NCI-H1930 (cell line): ENCODE data around the gene CCT7.

Experiments used
- DNase-seq, 2 experiments: peaks; one replicate each; lab custom pipeline; 2025; lab: John Stamatoyannopoulos, UW

Gene CCT7

DNA sequence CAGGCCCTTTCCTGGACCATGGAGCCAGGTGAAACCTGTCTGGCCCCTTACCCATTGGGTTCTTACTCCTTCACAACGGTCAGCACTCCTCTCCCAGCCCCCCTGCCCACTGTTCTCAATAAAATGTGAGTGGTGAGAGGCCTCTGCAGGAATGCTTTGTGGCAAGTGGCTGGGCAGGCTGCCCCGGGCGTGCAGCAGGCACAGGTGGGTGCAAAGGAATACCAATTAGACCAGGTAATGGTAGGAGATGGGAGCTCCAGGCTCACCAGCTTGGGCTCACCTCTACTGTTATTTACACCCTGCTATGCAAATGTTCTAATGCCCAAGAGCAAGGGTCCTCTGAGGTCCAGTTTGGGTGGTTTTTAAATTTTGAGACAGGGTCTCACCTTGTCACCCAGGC lies 7.0 kb upstream of the CCT7 start:
- DNase-seq: no peak

DNA sequence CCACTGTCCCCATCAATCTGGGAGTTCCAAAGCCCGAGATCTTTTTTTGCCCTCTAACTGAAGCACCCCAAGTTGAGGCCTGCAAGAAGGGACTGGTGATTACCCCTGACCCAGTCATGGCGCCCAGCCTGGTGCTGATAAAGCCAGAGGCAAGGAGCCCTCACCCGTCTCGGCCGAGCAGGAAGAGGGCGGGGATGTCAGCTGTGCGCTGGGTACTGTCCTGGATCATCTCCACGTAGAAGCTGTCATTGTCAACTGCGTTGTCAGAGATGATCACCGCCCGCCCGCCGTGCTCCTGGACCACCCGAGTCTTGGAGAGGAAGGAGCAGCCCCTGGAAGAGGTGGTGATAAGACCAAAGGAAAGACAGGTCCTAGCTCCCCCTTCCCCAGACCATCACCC lies 5.5 kb upstream of the CCT7 start:
- DNase-seq: no peak

DNA sequence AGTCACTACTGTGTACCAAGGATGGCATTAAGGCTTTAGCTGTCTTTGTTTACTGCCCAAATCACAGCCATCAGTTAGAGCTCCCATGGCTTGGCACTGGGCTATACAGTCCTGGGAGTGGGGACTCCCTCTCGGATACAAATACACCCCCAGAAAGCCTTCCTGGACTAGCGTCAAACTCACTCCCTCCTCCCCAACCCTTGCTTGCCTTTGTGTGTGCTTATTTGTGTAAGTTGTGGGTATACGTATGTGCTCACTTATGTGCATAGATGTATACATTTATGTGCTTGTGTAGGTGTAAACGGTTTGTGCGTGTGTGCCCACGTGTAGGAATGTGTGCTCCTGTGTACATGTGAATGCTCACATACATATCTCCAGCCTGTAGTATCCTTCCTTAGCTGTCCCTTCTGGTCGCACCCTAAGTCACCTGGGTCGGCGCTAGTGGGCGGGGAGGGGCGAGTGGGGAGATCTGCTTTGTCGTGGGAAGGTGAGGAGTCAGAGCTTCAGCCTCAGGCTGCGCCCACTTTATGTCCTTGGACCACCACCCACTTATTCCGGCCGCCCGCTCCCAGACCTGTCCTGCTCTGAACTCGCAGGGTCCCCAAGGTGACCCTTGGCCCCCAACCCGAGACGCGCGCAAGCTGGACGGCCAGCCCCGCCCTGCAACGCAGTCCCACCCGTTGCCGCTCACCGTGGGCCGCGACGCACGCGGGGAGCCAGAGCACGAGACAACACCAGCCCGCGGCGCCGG lies 1.5 kb upstream of the CCT7 start:
- DNase-seq: no peak

DNA sequence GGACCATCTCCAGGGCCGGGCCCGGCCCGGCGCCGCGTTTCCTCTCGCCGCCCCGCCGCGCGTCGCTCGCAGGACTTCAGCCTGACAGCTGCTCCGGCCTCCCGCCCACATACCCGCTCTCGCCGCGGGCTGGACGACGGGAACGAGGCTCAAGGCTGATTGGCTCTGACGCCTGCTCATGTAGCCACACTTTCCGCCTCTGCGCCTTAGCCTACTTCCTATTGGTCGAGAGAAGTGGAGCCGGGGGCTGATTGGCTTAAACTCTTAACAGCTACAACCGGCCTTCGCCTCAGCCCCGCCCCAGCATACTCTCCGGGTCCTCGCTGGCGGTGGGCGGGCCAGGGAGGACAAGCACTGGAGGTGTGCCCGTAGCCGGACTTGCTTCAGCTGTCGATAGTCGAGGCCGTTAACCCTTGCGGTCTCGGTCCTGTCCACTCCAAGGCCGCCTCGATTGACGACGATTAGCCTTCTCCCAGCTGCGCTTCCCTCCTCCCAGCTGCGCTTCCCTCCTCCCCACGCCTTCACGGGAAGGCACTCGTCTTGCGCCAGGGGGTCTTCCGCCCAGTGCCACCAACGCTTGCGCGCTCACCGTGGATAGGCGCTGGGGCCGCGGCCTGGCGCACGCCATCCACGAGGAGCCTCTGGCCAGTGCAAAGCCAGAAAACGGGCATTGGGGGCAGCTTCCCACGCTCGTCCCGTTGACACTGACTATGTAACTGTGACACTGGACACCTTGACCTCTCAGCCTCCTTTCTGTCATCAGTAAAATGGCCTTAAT lies 765 bp upstream of the CCT7 start, which contains the start of gene PRADC1:
Gene PRADC1 (minus strand): TSS at position 86 of the 778 bp plus-strand sequence. CDS start 79 bp downstream, at position 7.
- DNase-seq: peak; percentile 98 to 99

DNA sequence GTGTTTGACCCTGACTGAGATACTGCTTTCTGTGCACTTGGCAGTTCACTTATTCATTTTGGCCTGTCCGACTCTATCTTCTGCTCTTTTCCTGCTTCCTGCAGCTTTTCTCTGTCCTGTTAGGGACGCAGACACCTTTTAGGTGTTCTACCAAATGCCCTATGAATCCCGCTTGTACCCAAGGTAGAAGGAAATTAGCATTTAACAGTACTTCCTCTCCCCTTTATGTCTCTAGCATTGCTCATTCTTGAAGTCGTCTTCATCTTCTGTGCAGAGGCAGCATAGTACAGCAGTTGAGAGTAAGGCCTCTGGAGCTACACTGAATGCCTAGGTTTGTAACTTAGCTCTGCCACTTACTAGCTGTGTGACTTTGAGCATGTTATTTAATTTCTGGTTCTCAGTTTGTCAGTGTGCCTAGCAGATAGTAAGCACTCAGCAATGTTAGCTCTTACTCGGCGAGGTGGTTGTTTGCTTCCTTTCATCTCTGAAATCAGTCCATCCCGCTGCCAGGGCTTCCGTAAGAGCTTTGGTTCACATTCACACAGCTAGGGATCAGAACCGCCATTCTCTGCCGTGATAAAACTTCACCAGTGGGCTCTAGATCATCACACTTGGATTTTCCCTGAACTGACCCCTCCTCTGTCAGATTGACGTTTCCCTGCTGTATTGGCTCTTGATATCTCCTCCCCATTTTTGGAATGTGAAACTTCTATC lies 1.4 kb downstream of the CCT7 start:
- no peak for DNase-seq

DNA sequence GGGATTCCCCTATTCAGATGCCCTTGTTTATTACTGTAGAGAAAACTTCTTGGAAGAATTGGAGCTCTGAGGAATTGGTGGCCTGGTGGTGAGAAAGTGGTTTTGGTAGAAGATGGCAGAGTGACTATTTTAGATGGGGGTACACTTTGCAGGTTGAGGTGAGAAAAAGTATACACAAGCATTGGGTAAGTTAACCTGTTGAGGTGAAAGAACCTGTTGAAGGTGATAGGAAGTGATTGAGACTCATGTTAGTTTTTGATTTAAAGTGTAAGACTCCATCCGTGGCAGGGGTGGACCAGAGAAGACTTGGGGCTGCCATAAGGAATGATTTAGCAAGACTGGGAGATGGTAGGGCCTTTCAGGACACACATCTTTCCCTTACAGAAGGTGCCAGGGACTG lies 3.1 kb downstream of the CCT7 start:
- no peak for DNase-seq

DNA sequence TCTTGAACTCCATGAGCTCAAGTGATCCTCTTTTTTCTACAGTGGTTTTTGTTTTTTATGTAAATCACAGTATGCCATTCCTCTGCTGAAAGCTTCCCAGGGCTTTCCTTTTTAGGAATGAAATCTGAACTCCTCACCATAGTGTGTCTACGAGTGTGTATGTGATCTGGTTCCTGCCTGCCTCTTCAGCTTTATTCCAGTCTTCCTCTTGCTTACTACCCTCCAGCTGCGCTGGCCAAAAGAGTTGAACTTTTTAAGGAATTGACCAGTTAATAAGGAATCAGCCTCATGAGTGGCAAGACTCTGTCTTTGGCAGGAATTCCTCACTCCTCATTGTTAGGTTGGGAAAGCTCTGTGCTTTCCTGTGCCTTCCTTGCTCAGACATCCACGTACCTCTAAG lies 4.0 kb downstream of the CCT7 start:
- DNase-seq: no peak

DNA sequence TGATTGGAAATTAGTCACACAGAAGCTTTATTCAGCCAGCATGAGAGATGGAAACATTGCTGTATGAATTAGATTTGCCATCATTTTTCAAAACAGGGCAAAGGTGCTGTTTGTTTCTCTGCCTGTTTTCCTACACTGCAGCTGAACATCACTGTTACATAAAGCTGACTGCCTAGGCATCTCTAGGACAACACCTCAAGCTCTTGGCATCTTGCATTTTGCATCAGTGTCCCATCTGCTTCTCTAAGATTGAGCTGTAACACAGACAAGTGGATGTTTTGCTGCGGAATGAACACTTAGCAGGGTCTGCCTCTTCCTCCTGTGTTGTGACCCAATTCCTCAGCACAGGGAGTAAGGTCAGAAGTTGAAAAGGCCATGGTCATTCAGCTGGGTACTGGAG lies 4.9 kb downstream of the CCT7 start:
- no peak for DNase-seq

DNA sequence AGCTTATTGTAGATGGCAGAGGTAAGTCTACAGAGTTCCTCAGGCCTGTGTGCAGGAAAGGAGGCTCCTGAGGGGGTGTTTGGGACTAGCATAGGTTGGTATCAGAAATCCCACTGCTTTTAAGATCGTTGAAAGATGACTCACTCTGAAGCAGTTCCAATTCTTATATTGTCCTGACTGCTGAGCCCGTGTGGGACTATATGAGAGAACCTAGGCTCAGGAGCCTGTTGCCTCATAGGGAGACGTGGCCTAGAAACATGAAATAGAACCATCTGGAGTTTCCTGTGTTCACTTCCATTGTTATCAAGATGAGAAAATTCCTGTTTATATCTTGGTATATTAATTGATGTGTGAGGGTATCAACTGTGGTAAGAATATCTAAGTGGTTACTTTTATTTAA lies 5.7 kb downstream of the CCT7 start:
- DNase-seq: no peak

DNA sequence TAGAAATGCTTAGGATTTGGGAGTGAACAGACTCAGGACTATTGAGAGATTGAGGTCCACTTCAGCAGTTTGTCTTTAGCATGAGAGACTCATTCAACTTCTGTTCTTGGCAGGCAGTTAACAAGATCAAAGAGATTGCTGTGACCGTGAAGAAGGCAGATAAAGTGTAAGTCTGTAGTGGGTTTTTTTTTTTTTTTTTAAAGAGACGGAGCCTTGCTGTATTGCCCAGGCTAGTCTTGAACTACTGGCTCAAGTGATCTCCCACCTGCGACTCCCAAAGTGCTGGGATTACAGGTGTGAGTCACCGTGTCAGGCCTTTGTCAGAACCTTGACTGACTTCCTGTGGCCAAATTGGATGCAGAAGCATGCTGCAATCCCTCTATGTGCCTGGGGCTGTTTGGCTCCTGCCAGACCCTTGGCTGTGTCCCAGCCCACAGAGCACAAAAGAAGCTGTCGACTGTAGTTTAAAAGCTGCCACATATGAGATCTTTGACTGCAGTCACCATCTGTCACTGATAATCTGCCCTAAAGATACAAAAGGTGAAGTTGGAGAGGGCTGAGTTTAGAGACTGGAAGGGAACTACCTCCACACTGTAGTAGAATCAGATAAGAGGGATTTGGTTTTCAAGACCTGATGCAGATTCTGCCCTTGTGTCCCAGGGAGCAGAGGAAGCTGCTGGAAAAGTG lies 9.9 kb downstream of the CCT7 start:
- no peak for DNase-seq

DNA sequence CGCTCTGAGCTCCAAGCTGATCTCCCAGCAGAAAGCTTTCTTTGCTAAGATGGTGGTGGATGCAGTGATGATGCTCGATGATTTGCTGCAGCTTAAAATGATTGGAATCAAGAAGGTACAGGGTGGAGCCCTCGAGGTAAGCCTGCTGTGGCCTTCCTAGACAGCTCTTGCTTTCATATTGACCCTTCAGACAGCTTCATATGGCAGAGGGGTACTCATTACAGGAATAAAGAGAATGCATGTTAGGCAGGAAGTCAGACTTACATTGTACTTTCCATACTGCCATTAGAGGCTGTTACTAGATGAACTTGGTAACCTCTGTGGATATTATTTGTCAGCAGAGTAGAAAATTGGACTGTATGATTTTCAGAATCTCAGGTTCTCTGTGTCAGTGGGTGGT lies 10.5 kb downstream of the CCT7 start:
- DNase-seq: no peak

DNA sequence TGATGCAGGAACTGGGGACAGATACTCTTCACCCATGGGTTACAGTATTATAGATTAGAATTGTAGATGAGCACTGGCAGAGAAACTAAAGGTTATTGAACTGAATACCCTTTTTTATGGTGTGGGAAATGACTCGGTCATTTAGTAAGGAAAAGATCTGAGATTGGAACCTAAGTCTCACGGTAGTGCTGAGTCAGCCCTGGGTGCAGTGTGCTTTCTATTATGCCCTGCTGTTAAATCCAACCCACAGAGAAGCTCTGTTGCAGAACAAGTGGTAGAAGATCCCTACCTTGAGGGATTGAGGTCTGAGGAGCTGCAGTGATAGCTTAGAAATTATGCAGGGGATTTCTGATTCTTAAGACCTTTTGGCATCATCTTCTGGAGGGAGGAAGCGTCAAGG lies 12.7 kb downstream of the CCT7 start:
- DNase-seq: no peak

DNA sequence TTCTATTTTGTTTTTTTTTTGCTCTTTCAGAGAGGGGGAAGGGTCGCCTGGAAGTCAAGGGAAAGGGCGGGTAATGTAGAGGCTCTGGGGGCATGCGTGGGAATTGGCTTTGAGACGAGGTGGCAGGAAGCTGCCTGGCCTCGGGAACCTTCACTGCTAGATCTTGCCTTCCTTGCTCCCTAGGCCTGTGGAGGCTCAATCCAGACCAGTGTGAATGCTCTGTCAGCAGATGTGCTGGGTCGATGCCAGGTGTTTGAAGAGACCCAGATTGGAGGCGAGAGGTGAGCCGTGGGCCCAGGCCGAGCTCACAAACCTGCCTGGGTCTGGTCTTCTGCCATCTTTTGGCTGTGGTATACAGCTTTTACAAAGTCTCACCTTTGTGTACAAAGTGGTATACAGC lies 15.5 kb downstream of the CCT7 start:
- no peak for DNase-seq

DNA sequence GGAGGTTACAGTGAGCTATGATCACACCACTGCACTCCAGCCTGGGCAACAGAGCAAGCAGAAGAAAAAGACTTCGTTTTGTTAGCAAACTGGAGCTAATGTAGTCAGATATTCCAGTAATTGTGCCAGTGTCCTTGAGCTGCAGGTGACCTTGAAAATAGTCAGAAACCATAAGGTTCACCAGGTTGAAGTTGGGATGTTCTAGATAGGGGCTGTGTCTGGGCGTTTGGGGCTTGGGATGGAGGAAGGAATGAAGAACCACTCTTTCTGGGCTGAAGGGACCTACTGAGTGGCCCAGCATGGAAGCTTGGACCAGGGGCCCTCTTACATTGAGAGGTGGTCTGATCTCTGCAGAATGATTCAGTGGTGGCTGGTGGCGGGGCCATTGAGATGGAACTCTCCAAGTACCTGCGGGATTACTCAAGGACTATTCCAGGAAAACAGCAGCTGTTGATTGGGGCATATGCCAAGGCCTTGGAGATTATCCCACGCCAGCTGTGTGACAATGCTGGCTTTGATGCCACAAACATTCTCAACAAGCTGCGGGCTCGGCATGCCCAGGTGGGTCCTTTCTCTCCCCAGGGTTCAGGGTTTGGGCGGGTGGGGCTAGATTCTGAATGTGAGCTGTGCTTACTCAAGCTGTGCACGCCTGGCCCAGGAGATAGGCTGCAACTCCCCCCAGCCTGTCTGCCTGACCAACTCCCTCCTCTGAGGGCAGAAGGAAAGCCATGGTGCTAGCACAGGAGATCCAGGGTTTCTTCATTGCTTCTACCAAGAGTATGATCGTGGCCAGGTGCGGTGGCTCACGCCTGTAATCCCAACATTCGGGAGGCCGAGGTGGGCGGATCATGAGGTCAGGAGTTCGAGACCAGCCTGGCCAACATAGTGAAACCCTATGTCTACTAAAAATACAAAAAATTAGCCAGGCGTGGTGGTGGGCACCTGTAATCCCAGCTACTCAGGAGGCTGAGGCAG lies 17.1 kb downstream of the CCT7 start:
- no peak for DNase-seq

DNA sequence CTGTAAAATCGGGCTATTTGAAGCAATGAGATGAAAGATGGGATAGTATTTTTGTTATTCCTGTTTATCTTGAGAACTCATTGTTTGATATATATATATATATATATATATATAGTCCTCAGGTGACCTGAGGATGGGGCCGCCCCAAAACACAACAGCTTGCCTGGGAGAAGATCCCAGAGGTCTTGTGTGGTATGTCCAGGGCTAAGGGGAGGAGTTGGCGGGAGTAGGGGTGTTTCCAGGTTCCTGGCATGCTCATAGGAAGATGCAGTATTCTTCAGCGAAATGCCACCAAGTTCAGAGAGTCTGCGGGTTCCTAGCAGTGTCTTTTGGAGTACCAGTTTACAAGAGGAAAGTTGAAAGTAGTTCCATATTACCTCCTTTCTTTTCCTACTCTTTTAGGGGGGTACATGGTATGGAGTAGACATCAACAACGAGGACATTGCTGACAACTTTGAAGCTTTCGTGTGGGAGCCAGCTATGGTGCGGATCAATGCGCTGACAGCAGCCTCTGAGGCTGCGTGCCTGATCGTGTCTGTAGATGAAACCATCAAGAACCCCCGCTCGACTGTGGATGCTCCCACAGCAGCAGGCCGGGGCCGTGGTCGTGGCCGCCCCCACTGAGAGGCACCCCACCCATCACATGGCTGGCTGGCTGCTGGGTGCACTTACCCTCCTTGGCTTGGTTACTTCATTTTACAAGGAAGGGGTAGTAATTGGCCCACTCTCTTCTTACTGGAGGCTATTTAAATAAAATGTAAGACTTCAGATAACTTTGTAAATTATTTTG lies 18.3 kb downstream of the CCT7 start:
- DNase-seq: no peak

DNA sequence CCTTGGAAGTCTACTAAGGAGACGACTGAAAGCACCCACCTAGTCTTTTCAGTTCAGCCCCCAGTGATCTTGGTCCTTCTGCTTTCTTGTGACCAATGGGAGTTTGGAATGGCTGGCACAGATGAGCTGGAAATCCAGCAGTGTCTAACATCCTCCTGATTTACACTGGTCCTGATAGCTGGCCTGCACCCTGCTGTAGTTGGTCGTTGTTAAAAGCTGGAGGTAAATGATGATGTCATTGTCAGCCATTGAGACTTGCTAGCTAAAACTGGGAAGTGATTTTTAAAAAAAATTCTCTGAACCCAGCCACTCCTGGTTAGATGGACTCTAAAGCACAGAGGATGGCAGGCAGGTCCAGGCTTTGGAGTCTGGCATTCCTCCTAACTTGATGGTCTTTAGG lies 19.3 kb downstream of the CCT7 start:
- DNase-seq: no peak

DNA sequence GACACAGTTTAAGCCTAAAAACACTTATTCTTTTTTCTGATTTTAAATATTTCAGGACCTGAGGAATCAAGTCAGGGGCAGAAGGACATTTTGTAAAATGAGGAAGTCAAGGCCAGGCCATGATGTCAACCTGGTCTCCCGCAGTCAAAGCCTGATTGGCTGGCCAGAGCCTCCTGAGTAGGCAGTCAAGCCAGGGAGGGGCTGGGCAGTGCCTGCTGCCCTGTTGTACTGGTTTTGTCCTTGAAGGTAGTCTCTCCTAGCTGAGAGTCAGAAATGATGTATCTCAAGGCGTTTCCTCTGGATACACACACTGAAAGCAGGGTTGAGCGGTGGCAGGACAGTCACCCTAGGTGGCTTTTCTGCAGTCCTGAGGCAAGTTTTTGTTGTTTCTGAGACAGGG lies 19.8 kb downstream of the CCT7 start:
- DNase-seq: no peak

DNA sequence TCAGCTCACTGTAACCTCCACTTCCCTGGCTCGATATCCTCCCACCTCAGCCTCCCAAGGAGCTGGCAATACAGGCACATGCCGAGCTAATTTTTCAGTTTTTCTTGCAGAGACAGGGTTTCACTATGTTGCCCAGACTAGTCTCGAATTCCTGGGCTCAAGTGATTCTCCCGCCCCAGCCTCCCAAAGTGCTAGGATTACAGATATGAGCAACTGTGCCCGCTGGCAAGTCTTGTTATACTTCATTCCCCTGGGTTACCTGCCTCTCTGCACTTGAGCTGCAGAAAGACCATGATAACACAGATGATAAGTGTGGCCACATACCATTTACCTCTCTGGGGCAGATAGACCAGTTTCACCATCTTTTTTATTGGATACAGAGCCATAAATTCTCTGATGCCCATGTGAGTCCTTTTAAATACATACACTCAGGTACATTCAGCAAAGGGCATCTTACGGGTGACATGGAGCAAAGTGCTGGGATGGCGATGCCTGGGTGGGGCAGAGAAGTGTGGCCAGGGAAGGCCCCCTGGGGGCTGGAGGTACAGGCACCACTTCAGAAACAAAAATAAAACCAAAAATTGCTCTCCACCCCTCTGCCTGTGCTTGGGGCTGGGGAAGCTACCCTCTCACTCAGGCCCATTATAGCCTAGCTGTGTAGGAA lies 20.4 kb downstream of the CCT7 start:
- no peak for DNase-seq

DNA sequence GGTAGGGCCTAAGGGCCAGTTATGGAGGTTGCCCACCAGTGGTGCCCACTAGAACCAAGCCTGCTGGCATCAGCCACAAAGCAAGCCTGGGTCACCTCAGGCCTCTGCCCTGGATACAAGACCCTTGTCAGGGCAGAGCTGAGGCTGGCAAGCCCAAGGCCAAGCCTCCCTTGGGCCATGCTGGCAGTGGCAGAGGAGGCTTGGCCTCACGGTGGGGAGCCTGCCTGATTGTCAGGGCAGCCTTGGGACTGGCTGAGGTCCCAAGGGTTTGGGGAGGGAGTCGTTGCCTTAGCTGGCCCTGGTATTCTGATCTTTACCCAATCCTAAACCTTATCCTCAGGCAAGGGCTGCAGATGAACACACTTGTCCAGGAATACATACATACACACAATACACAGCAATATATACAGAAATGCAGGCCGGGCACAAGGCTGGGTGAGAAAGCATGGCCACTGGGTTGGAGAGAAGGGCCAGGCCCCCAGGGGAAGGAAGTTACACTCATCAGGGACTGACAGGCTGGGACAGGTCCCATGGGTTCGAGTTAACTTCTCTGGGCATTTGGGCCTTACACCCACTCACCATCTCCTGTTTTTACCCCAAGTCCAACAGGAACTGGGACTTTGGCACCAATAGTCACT lies 21.0 kb downstream of the CCT7 start:
- DNase-seq: no peak
